Bone marrow (tissue), 2 donors: ENCODE results near the gene ABTB2.

Experiments used
- DNase-seq, 2 donors: peaks; one replicate each; lab custom pipeline; 2025; lab: John Stamatoyannopoulos, UW

Gene ABTB2

DNA sequence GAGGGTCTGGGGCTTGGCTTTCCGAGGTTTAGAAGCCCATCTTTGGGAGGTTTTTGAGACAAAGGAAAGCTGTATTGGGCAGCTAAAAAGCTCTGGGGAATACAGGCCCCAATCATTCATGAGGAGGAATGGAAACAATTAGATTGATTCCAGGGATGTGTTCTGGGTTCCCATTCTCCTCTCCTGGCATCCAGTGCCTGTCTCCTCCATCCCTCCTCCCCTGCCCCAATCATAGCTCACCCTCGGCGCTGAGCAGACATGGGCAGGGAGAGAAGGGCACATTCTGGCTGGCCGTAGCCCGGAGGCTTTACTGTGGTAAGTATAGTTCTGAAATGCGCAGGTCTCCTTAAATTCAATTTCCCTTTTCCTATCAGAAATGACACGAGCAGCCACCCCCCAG is 42.4 kb downstream of the ABTB2 start:
- no peak for DNase-seq

DNA sequence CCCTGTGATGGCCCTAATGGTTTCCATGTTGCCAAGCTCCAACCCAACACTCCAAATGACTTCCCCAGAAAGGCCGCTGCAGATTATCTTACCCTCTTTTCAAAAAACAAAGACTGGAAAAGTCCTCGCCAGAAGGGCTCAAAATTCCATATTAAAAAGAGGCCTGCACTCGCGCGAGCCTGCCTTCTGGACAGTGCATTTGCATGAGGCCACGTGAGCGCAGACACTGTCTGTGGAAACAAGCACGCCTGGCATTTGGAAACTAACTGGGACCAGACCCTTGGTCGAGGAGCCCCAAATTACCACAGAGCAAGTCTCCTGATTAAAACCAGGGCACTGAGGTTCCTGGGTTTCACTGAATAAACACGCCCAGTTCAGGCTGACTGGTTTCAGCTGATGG is 42.9 kb downstream of the ABTB2 start:
- no peak for DNase-seq

DNA sequence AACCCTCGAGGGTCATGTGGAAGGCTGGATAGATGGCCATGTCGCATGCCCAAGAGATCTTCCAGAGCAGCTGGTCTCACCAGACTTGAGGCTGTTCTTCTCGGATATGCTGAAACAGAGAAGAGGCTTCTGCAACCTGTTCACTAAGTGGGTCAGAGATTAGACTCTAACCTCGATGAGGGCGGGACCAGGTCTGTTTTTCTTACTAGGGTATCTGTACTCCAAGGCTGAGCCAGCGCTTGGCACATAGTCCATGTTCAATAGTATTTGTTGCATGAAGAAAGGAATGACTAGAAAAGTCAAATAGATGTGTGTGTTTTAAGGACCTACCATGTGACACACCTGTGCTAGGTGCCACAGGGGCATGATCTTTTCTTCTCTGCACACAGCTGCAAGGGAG is 43.6 kb downstream of the ABTB2 start:
- no peak for DNase-seq

- DNase-seq: no peak
These were observed 44.7 kb downstream of the ABTB2 start for GRCh38 chr11:34313099-34313517.

DNA sequence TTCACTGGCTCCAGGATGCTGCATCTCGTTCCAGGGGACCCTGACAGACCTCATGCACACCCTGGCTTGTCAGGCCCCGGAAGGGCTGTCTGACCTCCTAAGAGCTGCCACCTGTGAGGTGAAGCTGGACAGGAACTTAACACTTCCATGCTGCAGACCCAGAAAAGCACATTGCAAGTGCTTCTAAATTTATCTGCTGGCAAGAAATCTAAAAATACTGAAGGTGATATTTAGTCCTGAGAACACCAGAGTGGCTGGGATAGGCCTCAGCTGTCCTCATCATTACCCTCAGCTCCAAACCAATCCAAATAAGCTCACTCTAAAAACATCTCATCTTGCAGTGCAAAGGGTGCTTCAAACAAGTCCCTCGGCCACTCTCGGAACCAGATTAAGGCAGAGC is 46.7 kb downstream of the ABTB2 start:
- DNase-seq: no peak

DNA sequence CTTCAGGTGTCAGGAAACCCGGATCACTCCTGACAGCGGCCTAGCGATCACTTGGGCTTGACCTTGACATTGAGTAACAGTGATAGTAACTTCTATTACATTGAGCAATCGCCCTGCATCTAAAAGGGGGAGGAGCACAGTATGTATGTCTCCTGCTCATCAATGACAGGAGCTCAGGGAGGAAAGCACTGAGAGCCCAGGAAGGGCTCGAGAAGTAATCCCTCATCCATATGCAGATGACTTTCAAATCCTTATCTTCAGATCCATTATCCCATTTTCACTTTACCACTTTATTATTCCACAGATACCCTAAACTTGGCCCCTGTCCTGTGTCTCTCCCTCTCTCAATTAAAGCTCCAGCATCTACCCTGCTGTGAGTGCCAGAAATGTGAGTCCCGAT is 47.8 kb downstream of the ABTB2 start:
- no peak for DNase-seq

- DNase-seq: no peak
These were observed 48.8 kb downstream of the ABTB2 start for GRCh38 chr11:34308913-34309585.

- no peak for DNase-seq
These were observed 49.5 kb downstream of the ABTB2 start for GRCh38 chr11:34308049-34308912.

- no peak for DNase-seq
These were observed 52.0 kb downstream of the ABTB2 start for GRCh38 chr11:34305780-34306179.

- DNase-seq: no peak
These were observed 52.6 kb downstream of the ABTB2 start for GRCh38 chr11:34305193-34305592.

- DNase-seq: no peak
These were observed 54.7 kb downstream of the ABTB2 start for GRCh38 chr11:34303028-34303570.

DNA sequence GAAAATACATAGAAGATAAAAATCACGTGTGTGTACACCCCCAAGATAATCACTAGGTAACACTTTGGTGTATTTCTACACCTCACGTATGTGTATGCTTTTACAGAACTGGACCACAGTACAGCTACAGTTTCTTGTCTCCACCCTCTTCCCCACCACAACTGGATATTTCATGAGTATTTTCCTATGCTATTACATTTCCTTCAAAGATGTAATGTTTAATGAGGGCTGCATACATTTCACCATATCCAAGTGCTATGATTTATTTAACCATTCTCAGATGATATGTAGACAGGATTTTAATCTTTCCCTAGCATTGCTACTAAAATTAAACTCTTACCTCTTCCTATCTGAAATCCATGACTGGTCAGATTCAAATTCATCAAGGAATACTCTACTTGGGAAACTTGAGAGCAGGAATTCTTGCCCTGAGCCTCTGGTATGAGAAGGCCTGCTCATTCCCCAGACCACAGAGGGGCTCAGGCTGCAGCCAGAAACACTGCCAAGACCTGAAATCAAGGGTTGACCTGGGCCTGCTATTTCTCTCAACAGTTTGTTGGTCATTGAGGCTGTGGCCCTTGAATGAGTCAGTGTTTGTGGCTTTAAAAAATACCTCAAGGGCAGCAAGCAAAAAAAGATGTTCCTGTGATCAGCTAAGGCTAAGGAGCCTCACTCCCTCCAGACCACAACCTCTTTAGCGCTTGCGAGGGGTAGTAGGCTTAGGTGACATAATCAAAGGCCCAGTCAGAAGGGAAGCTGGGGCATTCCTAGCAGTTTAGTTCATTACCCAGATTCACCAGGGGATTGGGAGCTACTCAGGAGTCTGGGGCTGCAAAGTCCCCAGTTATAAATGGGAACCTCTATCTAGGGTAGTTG is 55.5 kb downstream of the ABTB2 start:
- DNase-seq: no peak

DNA sequence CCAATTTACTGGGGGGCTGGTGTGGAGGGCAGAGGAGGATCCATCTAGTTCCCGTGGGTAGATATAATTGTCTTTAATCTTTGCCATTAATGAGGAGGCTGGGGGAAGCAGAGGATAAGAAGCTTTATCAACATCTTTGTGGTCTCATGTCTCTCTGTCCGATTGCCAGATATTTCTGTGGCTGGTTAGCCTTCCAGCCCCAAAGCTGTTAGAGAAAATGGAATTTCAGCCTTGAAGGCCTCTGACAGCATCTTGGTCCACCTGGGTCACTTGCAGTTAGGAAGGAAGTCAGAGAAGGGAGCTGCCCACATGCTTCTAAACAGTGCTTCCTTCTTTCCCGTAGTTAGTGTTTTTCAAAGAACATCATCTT is 56.9 kb downstream of the ABTB2 start:
- no peak for DNase-seq

DNA sequence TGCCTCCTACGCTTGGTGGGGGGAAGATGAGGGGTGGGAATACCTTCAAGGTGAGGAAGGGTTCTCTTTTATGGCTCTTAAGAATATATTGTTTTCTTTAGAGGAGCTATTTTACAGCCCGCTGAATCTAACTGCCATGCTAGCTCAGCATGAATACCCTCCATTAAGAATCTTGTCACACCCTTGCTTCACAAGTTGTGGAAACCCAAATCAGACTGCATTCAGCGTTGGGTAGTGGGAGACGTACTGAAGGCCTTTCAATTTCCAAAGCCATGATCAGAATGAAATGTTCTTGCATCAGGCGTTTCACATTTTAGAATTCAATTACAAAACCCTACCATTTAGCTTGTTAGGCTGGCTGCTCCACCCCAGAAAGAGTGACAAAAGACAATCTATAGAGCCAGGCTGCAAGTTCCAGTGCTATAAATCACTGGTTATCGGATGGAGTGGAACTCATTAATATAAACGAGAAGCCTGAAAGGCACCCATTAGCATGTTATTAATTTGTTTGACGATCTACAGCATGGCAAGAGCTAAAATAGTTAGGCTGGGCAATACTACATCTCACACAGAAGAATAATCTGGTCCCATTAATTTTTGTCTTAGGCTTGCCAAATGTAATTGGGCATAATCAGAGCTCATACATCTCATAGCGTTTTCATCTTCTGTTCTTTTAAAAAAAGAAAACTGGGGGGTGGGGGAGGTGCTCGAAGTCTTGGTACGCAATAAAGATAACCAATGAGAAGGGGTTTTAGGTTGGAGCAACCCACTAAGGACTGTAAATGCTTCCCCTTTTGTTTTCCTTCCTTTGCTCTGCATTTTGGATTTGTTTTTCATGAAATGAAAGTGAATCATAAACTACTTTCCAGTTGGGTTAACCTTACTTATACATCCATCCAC is 57.5 kb downstream of the ABTB2 start:
- peak in 1 of 2 donors; percentile 43 for DNase-seq

DNA sequence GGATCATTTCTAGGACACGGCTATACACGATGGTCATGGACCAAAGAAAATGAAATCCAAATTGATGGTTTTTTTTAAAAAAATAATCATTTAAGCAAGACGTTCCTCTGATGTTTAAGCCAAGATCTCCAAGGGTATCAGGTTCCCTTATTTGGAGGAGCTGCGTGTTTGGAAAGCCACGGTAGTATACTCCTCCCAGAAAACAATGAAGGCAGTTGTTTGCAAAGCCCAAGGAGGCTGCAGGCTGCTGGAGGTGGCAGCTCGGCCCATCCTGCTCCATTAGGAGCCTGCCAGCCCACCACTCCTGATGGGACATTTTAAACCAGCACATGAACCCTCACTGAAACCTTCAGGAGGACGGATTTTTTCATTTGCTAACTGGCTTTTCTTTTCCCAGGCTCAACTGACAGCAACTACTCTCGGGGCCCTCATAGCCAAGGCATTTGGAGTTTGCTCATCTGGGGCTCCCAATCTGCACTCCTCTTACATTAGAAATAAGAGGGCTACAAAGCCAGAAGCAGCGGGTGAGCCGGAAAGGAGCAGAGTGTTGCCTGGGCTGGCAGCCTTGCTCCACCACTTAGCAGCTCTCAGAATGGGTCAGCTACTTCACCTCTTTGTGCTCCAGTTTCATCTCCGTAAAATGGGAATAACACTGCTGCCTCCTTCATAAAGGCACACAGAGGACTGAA is 58.4 kb downstream of the ABTB2 start:
- DNase-seq: no peak

GRCh38 chr11:34298871-34299270 is 58.9 kb downstream of the ABTB2 start:
- DNase-seq: no peak

DNA sequence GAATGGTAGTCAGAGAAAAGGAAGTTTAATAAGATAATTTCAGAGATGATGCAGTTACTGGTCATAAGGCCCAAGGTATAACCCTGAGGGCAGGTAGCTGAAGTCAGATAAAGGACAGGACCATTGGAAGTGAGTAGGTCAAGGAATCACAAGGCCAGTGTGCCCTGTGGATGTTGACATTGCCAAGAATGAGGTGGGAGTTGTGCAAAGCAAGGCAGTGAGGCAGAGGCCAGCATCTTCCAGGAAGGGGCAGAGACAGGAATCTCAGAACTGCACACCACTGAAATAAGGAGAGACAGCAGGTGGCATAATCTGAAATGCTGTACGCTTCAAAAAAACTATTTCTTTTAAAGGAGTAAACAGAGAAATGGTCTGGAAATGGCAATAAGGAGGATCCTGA is 61.4 kb downstream of the ABTB2 start:
- no peak for DNase-seq

- no peak for DNase-seq
These were observed 65.3 kb downstream of the ABTB2 start for GRCh38 chr11:34292546-34292945.

DNA sequence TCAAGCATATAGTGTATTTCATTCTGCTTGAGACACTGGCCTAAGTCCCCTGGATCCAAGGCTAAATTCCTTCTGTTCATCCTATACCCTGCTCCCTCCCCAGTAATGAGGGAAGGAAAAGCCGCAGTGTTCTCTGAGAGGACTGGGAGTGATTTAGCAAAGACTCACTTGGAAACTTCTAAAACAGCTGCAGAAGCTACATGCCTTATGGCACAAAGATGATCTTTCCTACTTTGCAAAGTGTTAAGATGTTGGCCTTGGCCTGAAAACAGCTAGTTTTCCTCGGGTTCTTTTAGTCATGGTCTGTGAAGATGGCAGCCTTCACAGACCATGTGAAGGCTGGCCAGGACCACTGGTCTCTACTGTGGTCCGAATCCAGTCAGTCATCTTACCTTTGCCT is 65.7 kb downstream of the ABTB2 start:
- DNase-seq: no peak

DNA sequence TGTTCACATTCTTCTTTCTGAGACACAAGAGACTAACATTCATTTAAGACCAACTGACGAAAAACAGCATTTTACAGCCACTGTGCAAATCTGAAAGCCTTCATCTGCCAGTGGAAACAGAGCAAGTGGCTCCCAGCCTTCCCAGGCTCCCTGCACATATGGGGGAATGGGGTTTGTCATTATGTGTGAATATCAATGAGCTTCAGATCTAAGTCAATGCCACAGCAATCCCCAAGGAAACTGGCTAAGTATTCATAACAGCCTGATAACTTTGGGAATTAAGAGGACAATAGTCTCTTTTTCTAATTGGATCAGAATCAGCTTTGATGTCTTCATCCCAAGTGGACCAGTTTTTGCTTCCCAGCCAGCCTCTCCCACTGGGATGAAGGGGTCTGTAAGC is 66.9 kb downstream of the ABTB2 start:
- DNase-seq: no peak

- no peak for DNase-seq
These were observed 69.3 kb downstream of the ABTB2 start for GRCh38 chr11:34288492-34288891.
